Lower lobe of right lung (tissue), 2 donors: Measurements from ENCODE around the gene NCOA3. TPM values are rescaled to one million over a fixed set of nuclear protein-coding genes. Genes with fewer than 3 reads are reported as not detected.

Source experiments
- ATAC-seq, 2 donors: fragments of 200-7000 bp; cut with Tn5 transposase; one replicate each; pipeline ENCODE4 v1.9.1; 2020 to 2022; ENCODE audit warnings: mild to moderate bottlenecking in 2 of 2, moderate library complexity in 2 of 2
- DNase-seq: peaks from one replicate; pipeline ENCODE4 v3.0.0-alpha.2; 2020
- H3K27ac ChIP-seq: fragments of 200-600 bp; one replicate; pipeline ENCODE4 v1.8.0; 2022
- H3K27me3 ChIP-seq: fragments of 200-600 bp; one replicate; pipeline ENCODE4 v1.8.0; 2022; ENCODE audit warnings: low read depth
- H3K36me3 ChIP-seq: fragments of 200-600 bp; one replicate; pipeline ENCODE4 v1.8.0; 2022; ENCODE audit warnings: mild to moderate bottlenecking
- H3K4me1 ChIP-seq: fragments of 200-600 bp; one replicate; pipeline ENCODE4 v1.8.0; 2022
- H3K4me3 ChIP-seq: fragments of 200-600 bp; one replicate; pipeline ENCODE4 v1.8.0; 2022; ENCODE audit warnings: mild to moderate bottlenecking
- H3K9me3 ChIP-seq: fragments of 200-600 bp; one replicate; pipeline ENCODE4 v1.8.0; 2022
- intact Hi-C: fragments of 100-400 bp; cut with DNase I; formaldehyde crosslinking; loops from one replicate; pipeline ENCODE4 v1.11.0; 2022
- total RNA-seq: library from RNA; stranded (reverse); fragmentation: NEBNext Ultra II Directional; extraction: Animal tissue kit (Norgen Biotek cat#: 25700); gene quantifications from one replicate; pipeline ENCODE4 v1.2.1, GENCODE V29; 2021
- TF ChIP-seq, protein P1 (sequence below): fragments of 200-600 bp; IDR thresholded peaks from one replicate; pipeline ENCODE4 v1.8.0; 2022; ENCODE audit warnings: antibody characterized with exemption, mild to moderate bottlenecking
- donor health status: DM: no; HTN: yes; CAD: no; lungs with severe emphysema.

The NCOA3 gene
- total RNA-seq, 1 donor from 2014 or later = 42.1 TPM

GRCh38 chr20:47558295-47559066 is 56.8 kb downstream of the NCOA3 start:
- TF ChIP-seq, protein P1, sequence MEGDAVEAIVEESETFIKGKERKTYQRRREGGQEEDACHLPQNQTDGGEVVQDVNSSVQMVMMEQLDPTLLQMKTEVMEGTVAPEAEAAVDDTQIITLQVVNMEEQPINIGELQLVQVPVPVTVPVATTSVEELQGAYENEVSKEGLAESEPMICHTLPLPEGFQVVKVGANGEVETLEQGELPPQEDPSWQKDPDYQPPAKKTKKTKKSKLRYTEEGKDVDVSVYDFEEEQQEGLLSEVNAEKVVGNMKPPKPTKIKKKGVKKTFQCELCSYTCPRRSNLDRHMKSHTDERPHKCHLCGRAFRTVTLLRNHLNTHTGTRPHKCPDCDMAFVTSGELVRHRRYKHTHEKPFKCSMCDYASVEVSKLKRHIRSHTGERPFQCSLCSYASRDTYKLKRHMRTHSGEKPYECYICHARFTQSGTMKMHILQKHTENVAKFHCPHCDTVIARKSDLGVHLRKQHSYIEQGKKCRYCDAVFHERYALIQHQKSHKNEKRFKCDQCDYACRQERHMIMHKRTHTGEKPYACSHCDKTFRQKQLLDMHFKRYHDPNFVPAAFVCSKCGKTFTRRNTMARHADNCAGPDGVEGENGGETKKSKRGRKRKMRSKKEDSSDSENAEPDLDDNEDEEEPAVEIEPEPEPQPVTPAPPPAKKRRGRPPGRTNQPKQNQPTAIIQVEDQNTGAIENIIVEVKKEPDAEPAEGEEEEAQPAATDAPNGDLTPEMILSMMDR = no peak
- H3K36me3 ChIP-seq = no peaks in the 10 kb centered on the region
- intact Hi-C loops = no loop called here
- no peaks in the 10 kb centered on the region for H3K9me3 ChIP-seq
- H3K27me3 ChIP-seq = no peaks in the 10 kb centered on the region
- no peak overlapping the region for H3K27ac ChIP-seq
- ATAC-seq (no peak), DNase-seq (no peak)
- H3K4me1 ChIP-seq = peaks cover 51% of the 10 kb centered on the region
- H3K4me3 ChIP-seq = no peak overlapping the region

- no peaks in the 10 kb centered on the region for H3K36me3 ChIP-seq
- peaks cover 51% of the 10 kb centered on the region for H3K4me1 ChIP-seq
- DNase-seq = no peak
- no peak overlapping the region for H3K4me3 ChIP-seq
- intact Hi-C loops = no loop called here
- no peaks in the 10 kb centered on the region for H3K27me3 ChIP-seq
- H3K9me3 ChIP-seq = no peaks in the 10 kb centered on the region
- peak in 1 of 2 donors; percentile 65 for ATAC-seq
- no peak overlapping the region for H3K27ac ChIP-seq
- TF ChIP-seq, protein P1 = no peak
Observed at GRCh38 chr20:47559141-47559540, 57.5 kb downstream of the NCOA3 start.

GRCh38 chr20:47561180-47561579 is 59.5 kb downstream of the NCOA3 start:
- intact Hi-C loops = no loop called here
- H3K27me3 ChIP-seq = no peaks in the 10 kb centered on the region
- no peak overlapping the region for H3K4me3 ChIP-seq
- ATAC-seq (peak; percentile 80 to 82), DNase-seq (no peak)
- H3K27ac ChIP-seq = no peak overlapping the region
- H3K36me3 ChIP-seq = no peaks in the 10 kb centered on the region
- peaks cover 67% of the 10 kb centered on the region for H3K4me1 ChIP-seq
- H3K9me3 ChIP-seq = no peaks in the 10 kb centered on the region
- TF ChIP-seq, protein P1 = no peak

DNA sequence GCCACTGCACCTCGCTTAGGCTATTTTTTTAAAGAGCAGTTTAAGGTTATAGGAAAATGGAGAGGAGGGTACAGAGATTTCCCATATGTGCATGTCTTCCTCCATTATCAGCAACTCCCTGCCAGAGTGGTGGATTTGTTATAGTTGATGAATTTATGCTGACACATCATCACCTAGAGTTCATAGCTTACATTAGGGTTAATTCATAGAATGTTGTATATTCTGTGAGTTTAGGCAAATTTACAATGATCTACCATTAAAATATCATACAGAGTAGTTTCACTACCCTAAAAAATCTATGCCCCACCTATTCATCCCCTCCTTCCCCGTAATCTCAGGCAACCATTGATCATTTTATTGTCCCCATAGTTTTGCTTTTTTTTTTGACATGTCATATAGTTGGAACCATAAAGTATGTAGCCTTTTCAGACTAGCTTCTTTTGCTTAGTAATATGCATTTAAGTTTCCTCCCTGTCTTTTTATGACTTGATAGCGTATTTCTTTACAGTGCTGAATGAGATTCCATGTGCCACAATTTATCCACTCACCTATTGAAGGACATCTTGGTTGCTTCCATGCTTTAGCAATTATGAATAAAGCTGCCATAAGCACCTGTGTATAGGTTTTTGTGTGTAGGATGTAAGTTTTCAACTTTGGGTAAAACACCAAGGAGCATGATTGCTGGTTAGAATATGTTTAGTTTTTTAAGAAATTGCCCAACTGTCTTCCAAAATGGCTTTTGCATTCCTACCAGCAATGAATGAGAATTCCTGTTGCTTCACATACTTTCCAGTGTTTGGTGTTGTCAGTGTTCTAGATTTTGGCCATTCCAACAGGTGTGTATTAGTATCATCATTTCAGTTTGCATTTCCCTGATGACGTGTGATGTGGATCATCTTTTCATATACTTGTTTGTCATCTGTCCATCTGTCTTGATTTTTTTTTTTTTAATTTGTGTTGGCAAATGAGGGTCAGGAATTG is 60.2 kb downstream of the NCOA3 start:
- DNase-seq (no peak), ATAC-seq (no peak)
- TF ChIP-seq, protein P1 = no peak
- Histone ChIP-seq H3K9me3 (no peaks in the 10 kb centered on the region), H3K27ac (no peak overlapping the region), H3K36me3 (no peaks in the 10 kb centered on the region), H3K4me1 (peaks cover 70% of the 10 kb centered on the region), H3K27me3 (no peaks in the 10 kb centered on the region), H3K4me3 (no peak overlapping the region)
- intact Hi-C loops = no loop called here

DNA sequence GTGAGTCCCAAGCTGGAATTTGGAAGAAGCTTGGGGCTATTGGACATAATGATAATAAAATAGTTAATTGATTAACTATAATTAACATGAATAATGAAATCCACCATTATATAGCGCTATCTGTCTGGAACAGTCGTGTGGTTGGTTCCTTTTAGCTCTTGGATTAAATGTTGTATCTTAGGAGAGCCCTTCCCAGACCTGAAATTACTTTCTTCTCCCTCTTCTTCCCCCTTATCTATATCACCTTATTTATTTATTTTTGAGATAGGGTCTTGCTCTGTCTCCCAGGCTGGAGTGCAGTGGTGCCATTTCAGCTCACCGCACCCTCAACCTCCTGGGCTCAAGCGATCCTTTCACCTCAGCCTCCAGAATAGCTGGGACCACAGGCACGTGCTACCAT is 64.6 kb downstream of the NCOA3 start:
- no peak overlapping the region for H3K4me3 ChIP-seq
- H3K27ac ChIP-seq = no peak overlapping the region
- H3K4me1 ChIP-seq = peaks cover 50% of the 10 kb centered on the region
- ATAC-seq (no peak), DNase-seq (no peak)
- no peaks in the 10 kb centered on the region for H3K9me3 ChIP-seq
- peaks cover 7% of the 10 kb centered on the region for H3K36me3 ChIP-seq
- TF ChIP-seq, protein P1 = no peak
- intact Hi-C loops = no loop called here
- no peaks in the 10 kb centered on the region for H3K27me3 ChIP-seq
